Fibroblast of lung (primary cell): ENCODE data around the gene CTSO. TPM values are rescaled to one million over a fixed set of nuclear protein-coding genes. Genes with fewer than 3 reads are reported as not detected.

Experiments used
- DNase-seq, 2 donors: peaks; one replicate each; pipeline versions ENCODE4 v3.0.0 to v3.0.0-alpha.2; 2010; ENCODE audit warnings: low read depth in 2 of 2
- H2AFZ ChIP-seq: 2 replicates; pipeline ENCODE4 v1.5.1; 2012; ENCODE audit warnings: low read length, control low read depth, inconsistent platforms
- H3K27ac ChIP-seq: 2 replicates; pipeline ENCODE4 v1.5.1; 2011; ENCODE audit warnings: low read length, control low read depth; ENCODE audit not compliant: insufficient read depth
- H3K27me3 ChIP-seq: 2 replicates; pipeline ENCODE4 v1.5.1; 2011; ENCODE audit warnings: mild to moderate bottlenecking, low read length; ENCODE audit not compliant: control insufficient read depth, insufficient read depth
- H3K36me3 ChIP-seq: 2 replicates; pipeline ENCODE4 v1.5.1; 2011; ENCODE audit warnings: low read length; ENCODE audit not compliant: control insufficient read depth, insufficient read depth
- H3K4me1 ChIP-seq: 2 replicates; pipeline ENCODE4 v1.5.1; 2011; ENCODE audit warnings: low read length; ENCODE audit not compliant: control insufficient read depth, insufficient read depth; ENCODE audit errors: extremely low read depth
- H3K4me2 ChIP-seq: 2 replicates; pipeline ENCODE4 v1.5.1; 2011; ENCODE audit warnings: low read length, control low read depth; ENCODE audit not compliant: insufficient read depth; ENCODE audit errors: extremely low read depth
- H3K4me3 ChIP-seq, 4 experiments: fragments of 200-600 bp in 1 of 4; sonication (generic) in 1 of 4; replicated peaks in 1 of 4; 2 replicates each; pipeline ENCODE4 v1.5.1; 2011 to 2016; ENCODE audit warnings: low read length in 4 of 4, low read depth in 3 of 4, mild to moderate bottlenecking in 3 of 4, control low read depth in 2 of 4, inconsistent platforms in 1 of 4, mixed read lengths in 1 of 4; ENCODE audit not compliant: insufficient read depth in 1 of 4; ENCODE audit errors: control extremely low read depth in 1 of 4
- H3K79me2 ChIP-seq: 2 replicates; pipeline ENCODE4 v1.5.1; 2012; ENCODE audit warnings: mild to moderate bottlenecking, low read length, inconsistent platforms; ENCODE audit not compliant: control insufficient read depth, insufficient read depth
- H3K9ac ChIP-seq: 2 replicates; pipeline ENCODE4 v1.5.1; 2011; ENCODE audit warnings: mild to moderate bottlenecking, low read length, control low read depth; ENCODE audit not compliant: insufficient read depth
- H3K9me3 ChIP-seq: 2 replicates; pipeline ENCODE4 v1.5.1; 2012; ENCODE audit warnings: low read depth, low read length; ENCODE audit not compliant: control insufficient read depth, insufficient read depth
- H4K20me1 ChIP-seq: 2 replicates; pipeline ENCODE4 v1.5.1; 2011; ENCODE audit warnings: low read length; ENCODE audit not compliant: control insufficient read depth, insufficient read depth; ENCODE audit errors: extremely low read depth
- EZH2 ChIP-seq: IDR thresholded peaks from 2 replicates; pipeline ENCODE4 v1.5.1; 2012; ENCODE audit warnings: low read length, control low read depth, mild to moderate bottlenecking; ENCODE audit errors: missing control alignments
- polyA plus RNA-seq, 2 donors: library from polyadenylated mRNA; depleted of rRNA in 1 of 2; stranded (reverse) in 1 of 2; unstranded in 1 of 2; fragments of >200 nt; gene quantifications; 2 replicates each; pipeline ENCODE4 v1.2.1, GENCODE V29; 2011 to 2012; ENCODE audit warnings: missing spikeins in 1 of 2
- total RNA-seq: library from RNA; depleted of rRNA; stranded (reverse); fragments of >200 nt; gene quantifications from 2 replicates; pipeline ENCODE4 v1.2.1, GENCODE V29; 2014
- TF ChIP-seq, protein P1 (sequence below), 2 donors: IDR thresholded peaks in 1 of 2; conservative IDR thresholded peaks in 1 of 2; 1 replicate in 1 of 2; 2 replicates in 1 of 2; pipeline ENCODE4 v1.5.1; 2011 to 2012; ENCODE audit warnings: low read length in 2 of 2, control low read depth in 1 of 2, inconsistent platforms in 1 of 2, low read depth in 1 of 2, mild to moderate bottlenecking in 1 of 2

CTSO gene
- total and polyA plus RNA-seq, 2 donors (not counting 1 experiment from before 2014, with no cell fraction given) = 23.6 to 47.3 TPM

DNA sequence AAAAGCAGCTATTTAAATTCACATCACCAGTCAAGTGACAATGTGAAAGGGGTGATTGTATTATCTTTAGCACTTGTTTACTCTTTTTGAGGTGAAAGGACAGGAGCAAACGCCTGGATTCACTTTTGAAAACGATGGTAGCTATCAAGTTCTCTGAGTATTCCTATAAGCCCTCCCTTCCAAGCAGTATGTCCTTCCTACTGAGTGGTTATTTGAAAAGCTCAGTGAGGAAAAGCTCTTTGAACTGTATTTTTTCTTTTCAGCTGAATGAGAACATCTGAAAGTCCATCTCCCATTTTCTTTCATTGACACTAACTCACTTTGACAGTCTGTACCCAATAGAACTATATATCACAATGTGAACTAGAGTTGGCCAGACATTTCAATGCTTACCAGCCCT lies 9.1 kb upstream of the CTSO start:
- Histone ChIP-seq H3K36me3 (no peaks in the 10 kb centered on the region), H4K20me1 (no peaks in the 10 kb centered on the region), H3K4me2 (no peak overlapping the region), H3K4me1 (peaks cover 3% of the 10 kb centered on the region), H3K9me3 (no peaks in the 10 kb centered on the region), H3K4me3 (no peak overlapping the region), H3K9ac (no peak overlapping the region), H3K79me2 (no peaks in the 10 kb centered on the region), H3K27ac (no peak overlapping the region), H2AFZ (no peak overlapping the region), H3K27me3 (no peaks in the 10 kb centered on the region)
- TF ChIP-seq EZH2 = no peak
- TF ChIP-seq, protein P1, sequence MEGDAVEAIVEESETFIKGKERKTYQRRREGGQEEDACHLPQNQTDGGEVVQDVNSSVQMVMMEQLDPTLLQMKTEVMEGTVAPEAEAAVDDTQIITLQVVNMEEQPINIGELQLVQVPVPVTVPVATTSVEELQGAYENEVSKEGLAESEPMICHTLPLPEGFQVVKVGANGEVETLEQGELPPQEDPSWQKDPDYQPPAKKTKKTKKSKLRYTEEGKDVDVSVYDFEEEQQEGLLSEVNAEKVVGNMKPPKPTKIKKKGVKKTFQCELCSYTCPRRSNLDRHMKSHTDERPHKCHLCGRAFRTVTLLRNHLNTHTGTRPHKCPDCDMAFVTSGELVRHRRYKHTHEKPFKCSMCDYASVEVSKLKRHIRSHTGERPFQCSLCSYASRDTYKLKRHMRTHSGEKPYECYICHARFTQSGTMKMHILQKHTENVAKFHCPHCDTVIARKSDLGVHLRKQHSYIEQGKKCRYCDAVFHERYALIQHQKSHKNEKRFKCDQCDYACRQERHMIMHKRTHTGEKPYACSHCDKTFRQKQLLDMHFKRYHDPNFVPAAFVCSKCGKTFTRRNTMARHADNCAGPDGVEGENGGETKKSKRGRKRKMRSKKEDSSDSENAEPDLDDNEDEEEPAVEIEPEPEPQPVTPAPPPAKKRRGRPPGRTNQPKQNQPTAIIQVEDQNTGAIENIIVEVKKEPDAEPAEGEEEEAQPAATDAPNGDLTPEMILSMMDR (conservative IDR thresholded peaks at IDR 0.05 in 1 of 2, IDR thresholded peaks at IDR 0.05 in 1 of 2; ENCODE audit: low read depth in 1 of 2, low read length in 2 of 2) = no peak
- no peak for DNase-seq

DNA sequence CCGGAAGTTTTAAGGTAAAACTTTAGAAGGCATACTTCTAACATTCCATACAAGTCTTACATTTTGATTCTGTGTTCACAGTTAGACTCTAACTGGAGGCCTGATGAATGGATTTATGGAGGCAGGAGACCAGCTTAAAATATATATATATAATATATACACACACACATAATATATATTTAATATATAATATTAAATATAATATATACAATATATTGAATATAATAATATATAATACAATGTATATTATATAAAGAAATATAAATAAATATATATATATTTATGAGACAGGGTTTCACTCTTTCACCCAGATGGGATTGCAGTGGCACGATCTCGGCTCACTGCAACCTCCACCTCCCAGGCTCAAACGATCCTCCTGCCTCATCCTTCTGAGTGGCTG lies 7.9 kb upstream of the CTSO start:
- H3K4me2 ChIP-seq = no peak overlapping the region
- H3K27me3 ChIP-seq = no peaks in the 10 kb centered on the region
- peaks cover 2% of the 10 kb centered on the region for H3K4me1 ChIP-seq
- H3K9ac ChIP-seq = no peak overlapping the region
- H4K20me1 ChIP-seq = no peaks in the 10 kb centered on the region
- no peak overlapping the region for H3K27ac ChIP-seq
- DNase-seq = no peak
- H3K9me3 ChIP-seq = no peaks in the 10 kb centered on the region
- H2AFZ ChIP-seq = no peak overlapping the region
- H3K4me3 ChIP-seq = no peak overlapping the region
- H3K79me2 ChIP-seq = no peaks in the 10 kb centered on the region
- no peaks in the 10 kb centered on the region for H3K36me3 ChIP-seq
- TF ChIP-seq, protein P1 (conservative IDR thresholded peaks at IDR 0.05 in 1 of 2, IDR thresholded peaks at IDR 0.05 in 1 of 2; ENCODE audit: low read depth in 1 of 2, low read length in 2 of 2) = no peak
- TF ChIP-seq EZH2 = no peak

DNA sequence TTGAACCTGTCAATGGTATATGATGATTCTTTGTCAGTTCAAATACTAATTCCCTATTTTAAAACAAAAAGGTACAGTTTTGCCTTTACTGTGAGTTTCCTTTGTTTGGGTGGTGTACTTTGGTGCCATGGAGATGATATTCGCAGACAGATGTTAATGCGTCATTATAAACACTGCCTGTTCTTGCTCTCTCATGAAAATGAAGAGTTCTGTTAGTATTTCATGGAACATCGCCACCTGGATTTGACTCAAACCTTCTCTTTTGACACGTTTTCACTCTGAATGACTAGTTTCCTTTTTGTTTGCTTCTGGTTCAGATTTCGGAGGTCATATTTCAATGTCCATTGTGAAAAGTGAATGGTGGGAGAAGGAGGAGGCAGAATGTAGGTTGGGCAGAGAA lies 6.9 kb upstream of the CTSO start:
- peak overlapping the region; percentile 23 for H3K27ac ChIP-seq
- no peaks in the 10 kb centered on the region for H3K27me3 ChIP-seq
- peak; percentile 65 to 68 for DNase-seq
- H3K4me3 ChIP-seq = no peak overlapping the region
- no peaks in the 10 kb centered on the region for H3K9me3 ChIP-seq
- H3K36me3 ChIP-seq = no peaks in the 10 kb centered on the region
- TF ChIP-seq, protein P1 (conservative IDR thresholded peaks at IDR 0.05 in 1 of 2, IDR thresholded peaks at IDR 0.05 in 1 of 2; ENCODE audit: low read depth in 1 of 2, low read length in 2 of 2) = no peak
- no peak for TF ChIP-seq EZH2
- no peaks in the 10 kb centered on the region for H3K79me2 ChIP-seq
- H2AFZ ChIP-seq = no peak overlapping the region
- no peaks in the 10 kb centered on the region for H4K20me1 ChIP-seq
- H3K4me1 ChIP-seq = no peaks in the 10 kb centered on the region
- no peak overlapping the region for H3K4me2 ChIP-seq
- H3K9ac ChIP-seq = no peak overlapping the region
